ENCODE results near the gene ENTREP1.

DNA sequence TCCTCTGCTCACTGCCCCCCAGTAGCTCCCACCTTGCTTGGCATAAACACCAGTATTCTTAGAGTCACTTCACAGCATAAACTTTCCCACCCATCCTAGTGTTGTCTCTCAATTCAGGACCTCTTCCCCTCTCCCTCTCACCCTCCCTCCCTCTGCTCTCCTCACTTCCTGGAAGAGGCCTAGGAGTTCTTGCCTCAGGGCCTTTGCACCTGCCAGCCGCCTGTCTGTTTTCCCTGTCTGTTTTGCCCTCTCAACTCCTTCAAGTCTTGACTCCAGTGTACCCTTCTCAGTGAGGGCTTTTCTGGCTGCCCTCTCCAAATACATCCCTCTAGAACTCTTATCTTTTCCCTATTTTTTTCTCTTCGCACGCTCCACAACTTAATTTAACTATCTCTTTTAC, 86.2 kb downstream of the ENTREP1 start:
- TF ChIP-seq, protein P1, sequence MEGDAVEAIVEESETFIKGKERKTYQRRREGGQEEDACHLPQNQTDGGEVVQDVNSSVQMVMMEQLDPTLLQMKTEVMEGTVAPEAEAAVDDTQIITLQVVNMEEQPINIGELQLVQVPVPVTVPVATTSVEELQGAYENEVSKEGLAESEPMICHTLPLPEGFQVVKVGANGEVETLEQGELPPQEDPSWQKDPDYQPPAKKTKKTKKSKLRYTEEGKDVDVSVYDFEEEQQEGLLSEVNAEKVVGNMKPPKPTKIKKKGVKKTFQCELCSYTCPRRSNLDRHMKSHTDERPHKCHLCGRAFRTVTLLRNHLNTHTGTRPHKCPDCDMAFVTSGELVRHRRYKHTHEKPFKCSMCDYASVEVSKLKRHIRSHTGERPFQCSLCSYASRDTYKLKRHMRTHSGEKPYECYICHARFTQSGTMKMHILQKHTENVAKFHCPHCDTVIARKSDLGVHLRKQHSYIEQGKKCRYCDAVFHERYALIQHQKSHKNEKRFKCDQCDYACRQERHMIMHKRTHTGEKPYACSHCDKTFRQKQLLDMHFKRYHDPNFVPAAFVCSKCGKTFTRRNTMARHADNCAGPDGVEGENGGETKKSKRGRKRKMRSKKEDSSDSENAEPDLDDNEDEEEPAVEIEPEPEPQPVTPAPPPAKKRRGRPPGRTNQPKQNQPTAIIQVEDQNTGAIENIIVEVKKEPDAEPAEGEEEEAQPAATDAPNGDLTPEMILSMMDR (conservative IDR thresholded peaks at IDR 0.05 in 1 of 2, IDR thresholded peaks at IDR 0.05 in 1 of 2; ENCODE audit: low read depth in 1 of 2, low read length in 2 of 2), result no peak
- TF ChIP-seq EZH2 (IDR thresholded peaks at IDR 0.05; ENCODE audit: low read length, missing control alignments), result no peak

Measured in fibroblast of lung (primary cell).